Fibroblast of pulmonary artery (primary cell): Measurements from ENCODE around the gene FBRS.

Source experiments
- DNase-seq: peaks from one replicate; pipeline ENCODE4 v3.0.0-alpha.2; 2010; ENCODE audit warnings: low read depth
- H3K4me3 ChIP-seq: replicated peaks from 2 replicates; pipeline ENCODE4 v1.5.1; 2011; ENCODE audit warnings: low read depth, mild to moderate bottlenecking, control low read depth, low read length, moderate library complexity
- CTCF ChIP-seq: IDR thresholded peaks from 2 replicates; pipeline ENCODE4 v1.5.1; 2011; ENCODE audit warnings: mild to moderate bottlenecking, control low read depth, low read length, inconsistent platforms; ENCODE audit errors: missing control alignments

Gene FBRS

GRCh38 chr16:30652718-30653117 lies 5.5 kb upstream of the FBRS start:
- no peak for DNase-seq
- H3K4me3 ChIP-seq, result no peak overlapping the region
- no peak for TF ChIP-seq CTCF

GRCh38 chr16:30654856-30655255 lies 3.4 kb upstream of the FBRS start:
- H3K4me3 ChIP-seq, result no peak overlapping the region
- TF ChIP-seq CTCF, result no peak

GRCh38 chr16:30655815-30656347 lies 2.4 kb upstream of the FBRS start:
- no peak overlapping the region for H3K4me3 ChIP-seq
- TF ChIP-seq CTCF, result no peak
- DNase-seq, result no peak

More at GRCh38 chr16:30654856-30655255, 3.4 kb upstream of the FBRS start:
- no peak for DNase-seq

- no peak for TF ChIP-seq CTCF
- no peak overlapping the region for H3K4me3 ChIP-seq
- DNase-seq, result no peak
These were observed 1.8 kb upstream of the FBRS start for GRCh38 chr16:30656388-30656787.

- no peak for DNase-seq
- H3K4me3 ChIP-seq, result peak overlapping the region; percentile 55
- TF ChIP-seq CTCF, result no peak
These were observed 1.0 kb upstream of the FBRS start for GRCh38 chr16:30656974-30657865.

GRCh38 chr16:30658731-30659506 lies 688 bp downstream of the FBRS start:
- no peak for TF ChIP-seq CTCF
- DNase-seq, result peak; percentile 98
- peak overlapping the region; percentile 90 for H3K4me3 ChIP-seq
